OCI-LY7 (cell line): Measurements from ENCODE around the gene PDE2A. TPM values are rescaled to one million over a fixed set of nuclear protein-coding genes. Genes with fewer than 3 reads are reported as not detected.

Experiments used
- BruUV-seq: library from RNA; stranded (reverse); fragments of 400-500 nt; replicated peaks from 2 replicates; lab custom pipeline; 2021; lab: Mats Ljungman, UMichigan
- CTCF ChIA-PET: fragments of 300-600 bp; sonication (Branson Sonifier 250); formaldehyde crosslinking; loops from one replicate; lab custom pipeline; 2022; ENCODE audit warnings: antibody characterized with exemption; ENCODE audit not compliant: unreplicated experiment; lab: Charles Lee
- POLR2A ChIA-PET: fragments of 300-600 bp; sonication (Branson Sonifier 250); formaldehyde crosslinking; loops from one replicate; lab custom pipeline; 2022; ENCODE audit warnings: antibody characterized with exemption; lab: Charles Lee
- DNase-seq: peaks from one replicate; pipeline ENCODE4 v3.0.0-alpha.2; 2015; ENCODE audit warnings: low spot score
- H2AFZ ChIP-seq: fragments of 200-600 bp; sonication (generic), shearing (Covaris generic); 2 replicates; pipeline ENCODE4 v1.6.1; 2014; ENCODE audit warnings: mild to moderate bottlenecking, antibody characterized with exemption, low read length, moderate library complexity
- H3K27ac ChIP-seq: fragments of 200-600 bp; sonication (generic); 2 replicates; pipeline ENCODE4 v1.5.1; 2014; ENCODE audit warnings: mixed run types, low read depth, mild to moderate bottlenecking, moderate library complexity, low read length, inconsistent platforms; ENCODE audit not compliant: poor library complexity, severe bottlenecking
- H3K36me3 ChIP-seq: fragments of 200-600 bp; sonication (generic); 2 replicates; pipeline ENCODE4 v1.6.1; 2014; ENCODE audit warnings: mild to moderate bottlenecking, antibody characterized with exemption, low read length, moderate library complexity, mixed read lengths; ENCODE audit not compliant: insufficient read depth
- H3K4me1 ChIP-seq: fragments of 200-600 bp; sonication (generic); 2 replicates; pipeline ENCODE4 v1.5.1; 2014; ENCODE audit warnings: mild to moderate bottlenecking, low read length; ENCODE audit not compliant: insufficient read depth, poor library complexity, severe bottlenecking
- H3K4me2 ChIP-seq: fragments of 200-600 bp; sonication (generic); 2 replicates; pipeline ENCODE4 v1.6.1; 2014; ENCODE audit warnings: mild to moderate bottlenecking, low read length
- H3K4me3 ChIP-seq: fragments of 200-600 bp; sonication (generic); 2 replicates; pipeline ENCODE4 v1.5.1; 2014; ENCODE audit warnings: mild to moderate bottlenecking, low read depth, low read length; ENCODE audit not compliant: poor library complexity, severe bottlenecking
- H3K79me2 ChIP-seq: fragments of 200-600 bp; sonication (generic); 2 replicates; pipeline ENCODE4 v1.6.1; 2016; ENCODE audit warnings: low read depth, mild to moderate bottlenecking, low read length, moderate library complexity, mixed read lengths; ENCODE audit not compliant: insufficient read depth
- H3K9me2 ChIP-seq: fragments of 200-600 bp; sonication (generic); 2 replicates; pipeline ENCODE4 v1.6.1; 2016; ENCODE audit warnings: mild to moderate bottlenecking, low read length, mixed read lengths; ENCODE audit not compliant: insufficient read depth
- H3K9me3 ChIP-seq: fragments of 200-600 bp; sonication (generic); 2 replicates; pipeline ENCODE4 v1.6.1; 2014; ENCODE audit warnings: mild to moderate bottlenecking, mixed run types, low read length, mixed read lengths
- H4K20me1 ChIP-seq: fragments of 200-600 bp; sonication (generic); 2 replicates; pipeline ENCODE4 v1.6.1; 2014; ENCODE audit warnings: mild to moderate bottlenecking, antibody characterized with exemption, low read length, moderate library complexity, mixed read lengths; ENCODE audit not compliant: insufficient read depth
- EZH2phosphoT487 ChIP-seq: fragments of 200-600 bp; sonication (generic); IDR thresholded peaks from 2 replicates; pipeline ENCODE4 v1.6.1; 2018; ENCODE audit warnings: low read depth, borderline replicate concordance, mild to moderate bottlenecking, mixed run types, antibody characterized with exemption, low read length, moderate library complexity, mixed read lengths
- intact Hi-C: fragments of 100-400 bp; cut with micrococcal nuclease; formaldehyde crosslinking; loops from one replicate; pipeline ENCODE4 v1.10.0; 2022; ENCODE audit not compliant: unreplicated experiment
- total RNA-seq, 2 experiments: library from RNA; depleted of rRNA in 1 of 2; stranded (reverse); fragments of >200 nt in 1 of 2; shearing (Covaris generic) in 1 of 2; gene quantifications; 2 replicates each; pipeline ENCODE4 v1.2.3, GENCODE V29; 2014 to 2022
- TF ChIP-seq, protein P1 (sequence below): fragments of 200-600 bp; sonication (generic); conservative IDR thresholded peaks from 2 replicates; pipeline ENCODE4 v1.5.1; 2014; ENCODE audit warnings: mild to moderate bottlenecking, antibody characterized with exemption, low read length, moderate library complexity, mixed read lengths

The PDE2A gene
- total RNA-seq, 2 experiments from 2014 or later = 0.68 TPM; not detected in 1

- Histone ChIP-seq H3K9me2 (no peaks in the 10 kb centered on the region), H3K4me3 (no peak overlapping the region), H3K79me2 (no peaks in the 10 kb centered on the region), H3K27ac (no peak overlapping the region), H4K20me1 (no peaks in the 10 kb centered on the region; the same call in 1 of the 2 replicates), H3K9me3 (no peaks in the 10 kb centered on the region), H3K4me2 (peak overlapping the region; percentile 59; the same call in 1 of the 2 replicates), H2AFZ (no peak overlapping the region), H3K4me1 (no peaks in the 10 kb centered on the region), H3K36me3 (no peaks in the 10 kb centered on the region)
- BruUV-seq = no TSS peak
- no peak for DNase-seq
- CTCF ChIA-PET = interaction anchor here (1.3 kb wide), 1 partner anchor 56 kb away, joined by 3 read pairs; no protein-coding TSS in a partner anchor
- intact Hi-C loops = loop anchor here (1.0 to 10.0 kb wide), 2 partner anchors 58 to 169 kb away; no protein-coding TSS in a partner anchor
- no peak for TF ChIP-seq EZH2phosphoT487
- TF ChIP-seq, protein P1, sequence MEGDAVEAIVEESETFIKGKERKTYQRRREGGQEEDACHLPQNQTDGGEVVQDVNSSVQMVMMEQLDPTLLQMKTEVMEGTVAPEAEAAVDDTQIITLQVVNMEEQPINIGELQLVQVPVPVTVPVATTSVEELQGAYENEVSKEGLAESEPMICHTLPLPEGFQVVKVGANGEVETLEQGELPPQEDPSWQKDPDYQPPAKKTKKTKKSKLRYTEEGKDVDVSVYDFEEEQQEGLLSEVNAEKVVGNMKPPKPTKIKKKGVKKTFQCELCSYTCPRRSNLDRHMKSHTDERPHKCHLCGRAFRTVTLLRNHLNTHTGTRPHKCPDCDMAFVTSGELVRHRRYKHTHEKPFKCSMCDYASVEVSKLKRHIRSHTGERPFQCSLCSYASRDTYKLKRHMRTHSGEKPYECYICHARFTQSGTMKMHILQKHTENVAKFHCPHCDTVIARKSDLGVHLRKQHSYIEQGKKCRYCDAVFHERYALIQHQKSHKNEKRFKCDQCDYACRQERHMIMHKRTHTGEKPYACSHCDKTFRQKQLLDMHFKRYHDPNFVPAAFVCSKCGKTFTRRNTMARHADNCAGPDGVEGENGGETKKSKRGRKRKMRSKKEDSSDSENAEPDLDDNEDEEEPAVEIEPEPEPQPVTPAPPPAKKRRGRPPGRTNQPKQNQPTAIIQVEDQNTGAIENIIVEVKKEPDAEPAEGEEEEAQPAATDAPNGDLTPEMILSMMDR = no peak
- POLR2A ChIA-PET = no interaction called here
Measured at GRCh38 chr11:72643547-72643946, 30.7 kb downstream of the PDE2A start.

DNA sequence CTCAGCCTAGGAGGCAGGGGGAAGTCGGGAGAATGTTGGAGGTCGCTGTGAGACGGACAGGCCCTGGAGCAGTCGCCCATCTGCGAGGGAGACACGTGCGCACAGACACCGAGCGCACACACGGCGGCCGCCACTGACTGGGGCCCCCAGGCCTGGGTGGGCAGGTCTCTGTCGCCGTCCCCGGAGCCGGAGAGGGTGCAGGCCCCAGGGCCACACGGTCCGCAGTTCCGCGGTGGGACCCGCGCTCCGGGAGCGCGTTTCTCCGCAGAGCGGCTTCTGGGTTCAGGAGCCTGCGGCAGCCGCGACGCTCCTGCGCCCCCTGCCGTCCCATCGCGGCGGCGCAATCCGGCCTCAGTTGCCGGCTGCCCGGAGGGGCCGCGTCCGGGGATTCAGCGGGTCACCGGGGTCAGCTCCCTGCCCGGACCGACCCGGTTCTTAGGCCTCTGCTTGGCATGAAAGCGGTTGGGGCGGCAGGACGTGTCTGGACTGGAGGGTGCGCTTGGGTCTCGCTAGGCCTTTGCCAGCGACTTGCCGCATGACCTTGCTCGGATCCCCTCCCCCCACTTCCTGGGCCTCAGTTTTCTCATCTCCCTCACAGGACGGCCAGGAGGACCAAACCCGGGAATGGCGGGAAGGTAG lies 31.2 kb downstream of the PDE2A start:
- Histone ChIP-seq H3K4me3 (peak overlapping the region; percentile 31), H2AFZ (no peak overlapping the region; the same call in 1 of the 2 replicates), H3K36me3 (no peaks in the 10 kb centered on the region), H4K20me1 (no peaks in the 10 kb centered on the region; the same call in 1 of the 2 replicates), H3K4me1 (no peaks in the 10 kb centered on the region), H3K27ac (no peak overlapping the region), H3K9me2 (no peaks in the 10 kb centered on the region), H3K4me2 (peak overlapping the region; percentile 59), H3K9me3 (no peaks in the 10 kb centered on the region), H3K79me2 (no peaks in the 10 kb centered on the region)
- TF ChIP-seq, protein P1 = peak; percentile 84
- no peak for TF ChIP-seq EZH2phosphoT487
- CTCF ChIA-PET = interaction anchor here (1.3 kb wide), 1 partner anchor 56 kb away, joined by 3 read pairs; no protein-coding TSS in a partner anchor
- intact Hi-C loops = loop anchor here (1.0 to 10.0 kb wide), 2 partner anchors 58 to 168 kb away; no protein-coding TSS in a partner anchor
- POLR2A ChIA-PET = no interaction called here
- DNase-seq = peak; percentile 59
- no TSS peak for BruUV-seq
